Lung (tissue), 12 donors: ENCODE measurements around the gene CTAG1A. TPM values are rescaled to one million over a fixed set of nuclear protein-coding genes. Genes with fewer than 3 reads are reported as not detected.

Source experiments
- ATAC-seq: fragments of 200-7000 bp; cut with Tn5 transposase; one replicate; pipeline ENCODE4 v1.9.1; 2020; ENCODE audit warnings: moderate number of reproducible peaks; ENCODE audit not compliant: insufficient read depth, low FRiP score
- DNase-seq, 3 donors: peaks; one replicate each; pipeline ENCODE4 v3.0.0-alpha.2; 2013 to 2017
- H3K27ac ChIP-seq, 2 donors: one replicate each; pipeline ENCODE4 v1.5.1; 2013; ENCODE audit warnings: mild to moderate bottlenecking in 2 of 2, moderate library complexity in 2 of 2, control low read depth in 1 of 2, inconsistent platforms in 1 of 2, low read depth in 1 of 2, low read length in 1 of 2
- H3K27me3 ChIP-seq, 3 donors: one replicate each; pipeline ENCODE4 v1.5.1; 2013; ENCODE audit warnings: low read length in 2 of 3; ENCODE audit not compliant: control insufficient read depth in 3 of 3, insufficient read depth in 3 of 3
- H3K36me3 ChIP-seq, 4 donors: one replicate each; pipeline ENCODE4 v1.5.1; 2013; ENCODE audit warnings: low read length in 4 of 4, mild to moderate bottlenecking in 1 of 4, moderate library complexity in 1 of 4; ENCODE audit not compliant: control insufficient read depth in 4 of 4, insufficient read depth in 4 of 4
- H3K4me1 ChIP-seq, 5 donors: one replicate each; pipeline ENCODE4 v1.5.1; 2013; ENCODE audit warnings: low read length in 5 of 5, mild to moderate bottlenecking in 2 of 5, moderate library complexity in 1 of 5; ENCODE audit not compliant: control insufficient read depth in 5 of 5, insufficient read depth in 5 of 5
- H3K4me3 ChIP-seq: one replicate; pipeline ENCODE4 v1.5.1; 2013; ENCODE audit warnings: mild to moderate bottlenecking, control low read depth, moderate library complexity
- H3K9ac ChIP-seq, 2 donors: one replicate each; pipeline ENCODE4 v1.5.1; 2013; ENCODE audit warnings: low read length in 2 of 2, control low read depth in 1 of 2; ENCODE audit not compliant: insufficient read depth in 1 of 2
- H3K9me3 ChIP-seq, 4 donors: one replicate each; pipeline ENCODE4 v1.5.1; 2013; ENCODE audit warnings: low read length in 3 of 4, mild to moderate bottlenecking in 1 of 4, moderate library complexity in 1 of 4; ENCODE audit not compliant: control insufficient read depth in 4 of 4, insufficient read depth in 3 of 4
- WGBS, 2 donors: extraction: QIAGEN DNeasy Blood & Tissue Kit; methylation state at CpG; one replicate each; pipeline ENCODE4 v1.1.7; 2013; 5-methylcytosine and 5-hydroxymethylcytosine counted together
- polyA plus RNA-seq, 2 donors: library from polyadenylated mRNA; stranded (reverse); fragments of 200-250 nt; gene quantifications; one replicate each; pipeline ENCODE4 v1.2.1, GENCODE V29; 2013
- total RNA-seq, 2 donors: library from RNA; depleted of rRNA in 1 of 2; stranded (reverse); fragments of >200 nt in 1 of 2; gene quantifications; one replicate each; pipeline ENCODE4 v1.2.1, GENCODE V29; 2014 to 2021
- TF ChIP-seq, protein P1 (sequence below): IDR thresholded peaks from 2 replicates; pipeline ENCODE4 v1.5.1; 2012; ENCODE audit warnings: mild to moderate bottlenecking; ENCODE audit errors: control extremely low read depth, extremely low read depth
- donor health status: control.
- donor health status: control.
- donor health status: Bipolar disorder and iron deficiency.
- donor health status: healthy.
- donor health status: DM: yes; HTN: yes; CAD: no.

Gene CTAG1A
- total and polyA plus RNA-seq, 4 donors = not detected

DNA sequence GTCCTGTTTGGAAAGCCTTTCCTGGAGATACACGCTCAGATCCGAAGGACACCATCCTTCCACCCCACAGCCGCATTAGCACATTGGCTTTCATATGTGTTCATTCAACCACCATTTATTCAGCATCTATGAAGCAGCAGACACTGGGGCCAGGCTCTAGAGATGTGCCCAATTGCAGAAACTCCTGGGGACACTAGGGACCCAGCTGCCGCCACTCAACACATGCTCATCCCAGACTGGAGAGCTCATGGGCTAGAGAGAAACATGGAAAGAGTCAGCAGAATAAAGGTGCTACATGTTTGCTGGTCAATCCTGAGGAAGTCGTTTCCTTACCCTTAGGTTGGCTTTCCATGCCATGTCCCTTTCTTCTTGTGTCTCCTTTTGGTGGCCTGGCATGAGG, 7.6 kb downstream of the CTAG1A start:
- 88 to 94% methylated on average over 5 of the region's 5 CpGs for WGBS, 2 donors
- no peak overlapping the region for H3K4me3 ChIP-seq
- DNase-seq (no peak), ATAC-seq (no peak)
- H3K9ac ChIP-seq = no peak overlapping the region
- TF ChIP-seq, protein P1, sequence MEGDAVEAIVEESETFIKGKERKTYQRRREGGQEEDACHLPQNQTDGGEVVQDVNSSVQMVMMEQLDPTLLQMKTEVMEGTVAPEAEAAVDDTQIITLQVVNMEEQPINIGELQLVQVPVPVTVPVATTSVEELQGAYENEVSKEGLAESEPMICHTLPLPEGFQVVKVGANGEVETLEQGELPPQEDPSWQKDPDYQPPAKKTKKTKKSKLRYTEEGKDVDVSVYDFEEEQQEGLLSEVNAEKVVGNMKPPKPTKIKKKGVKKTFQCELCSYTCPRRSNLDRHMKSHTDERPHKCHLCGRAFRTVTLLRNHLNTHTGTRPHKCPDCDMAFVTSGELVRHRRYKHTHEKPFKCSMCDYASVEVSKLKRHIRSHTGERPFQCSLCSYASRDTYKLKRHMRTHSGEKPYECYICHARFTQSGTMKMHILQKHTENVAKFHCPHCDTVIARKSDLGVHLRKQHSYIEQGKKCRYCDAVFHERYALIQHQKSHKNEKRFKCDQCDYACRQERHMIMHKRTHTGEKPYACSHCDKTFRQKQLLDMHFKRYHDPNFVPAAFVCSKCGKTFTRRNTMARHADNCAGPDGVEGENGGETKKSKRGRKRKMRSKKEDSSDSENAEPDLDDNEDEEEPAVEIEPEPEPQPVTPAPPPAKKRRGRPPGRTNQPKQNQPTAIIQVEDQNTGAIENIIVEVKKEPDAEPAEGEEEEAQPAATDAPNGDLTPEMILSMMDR = no peak
- H3K27me3 ChIP-seq = no peaks in the 10 kb centered on the region
- H3K9me3 ChIP-seq = peaks cover 0 to 19% (median 0%) of the 10 kb centered on the region in 4 donors
- H3K36me3 ChIP-seq = no peaks in the 10 kb centered on the region
- H3K4me1 ChIP-seq = no peaks in the 10 kb centered on the region
- no peak overlapping the region for H3K27ac ChIP-seq

GRCh38 chrX:154593201-154593600, 8.3 kb downstream of the CTAG1A start:
- peaks cover 0 to 19% (median 0%) of the 10 kb centered on the region in 4 donors for H3K9me3 ChIP-seq
- TF ChIP-seq, protein P1 = no peak
- H3K36me3 ChIP-seq = no peaks in the 10 kb centered on the region
- H3K27ac ChIP-seq = no peak overlapping the region
- H3K4me3 ChIP-seq = no peak overlapping the region
- DNase-seq (no peak), ATAC-seq (no peak)
- H3K27me3 ChIP-seq = no peaks in the 10 kb centered on the region
- no peak overlapping the region for H3K9ac ChIP-seq
- no peaks in the 10 kb centered on the region for H3K4me1 ChIP-seq
- WGBS, 2 donors = 85 to 98% methylated on average over 5 of the region's 5 CpGs

- Histone ChIP-seq H3K27ac (no peak overlapping the region), H3K9ac (no peak overlapping the region), H3K9me3 (peaks cover 0 to 19% (median 0%) of the 10 kb centered on the region in 4 donors), H3K4me1 (no peaks in the 10 kb centered on the region), H3K4me3 (no peak overlapping the region), H3K36me3 (no peaks in the 10 kb centered on the region), H3K27me3 (no peaks in the 10 kb centered on the region)
- TF ChIP-seq, protein P1 = no peak
- ATAC-seq = no peak
- DNase-seq = no peak
- WGBS, 2 donors = 67 to 100% methylated on average over 3 to 4 of the region's 4 CpGs
These were observed 9.6 kb downstream of the CTAG1A start for GRCh38 chrX:154594491-154594890.
